GM12892 (cell line): ENCODE measurements around the gene CNTNAP2.

Source experiments
- DNase-seq: peaks from one replicate; pipeline ENCODE4 v3.0.0; 2011; ENCODE audit not compliant: insufficient read length
- FAIRE-seq: peaks from 2 replicates; lab custom pipeline; 2011; peaks lifted over from hg19 to GRCh38; lab: Jason Lieb, UNC
- POLR2A ChIP-seq: IDR thresholded peaks from 2 replicates; pipeline ENCODE4 v1.6.1; 2011; ENCODE audit warnings: low read depth, low read length, control low read depth
- POLR2AphosphoS5 ChIP-seq: IDR thresholded peaks from 2 replicates; pipeline ENCODE4 v1.6.1; 2011; ENCODE audit warnings: low read depth, low read length, control low read depth
- TAF1 ChIP-seq: IDR thresholded peaks from 2 replicates; pipeline ENCODE4 v1.6.1; 2011; ENCODE audit warnings: low read depth, mild to moderate bottlenecking, control low read depth, low read length, borderline replicate concordance

CNTNAP2 gene

GRCh38 chr7:146557971-146558469, 441.4 kb downstream of the CNTNAP2 start:
- no peak for DNase-seq
- no peak for TF ChIP-seq TAF1
- TF ChIP-seq POLR2AphosphoS5 = no peak
- TF ChIP-seq POLR2A = no peak
- no peak for FAIRE-seq

- FAIRE-seq = no peak
- TF ChIP-seq POLR2A (no peak), POLR2AphosphoS5 (no peak), TAF1 (no peak)
- DNase-seq = no peak
These were observed 449.3 kb downstream of the CNTNAP2 start for GRCh38 chr7:146565872-146566271.

GRCh38 chr7:146575903-146576302, 459.3 kb downstream of the CNTNAP2 start:
- FAIRE-seq (no peak), DNase-seq (no peak)
- no peak for TF ChIP-seq POLR2AphosphoS5
- no peak for TF ChIP-seq TAF1
- no peak for TF ChIP-seq POLR2A

GRCh38 chr7:146591976-146592375, 475.4 kb downstream of the CNTNAP2 start:
- DNase-seq (no peak), FAIRE-seq (no peak)
- no peak for TF ChIP-seq POLR2AphosphoS5
- TF ChIP-seq POLR2A = no peak
- no peak for TF ChIP-seq TAF1

- no peak for TF ChIP-seq POLR2AphosphoS5
- TF ChIP-seq TAF1 = no peak
- no peak for TF ChIP-seq POLR2A
- FAIRE-seq (no peak), DNase-seq (no peak)
These were observed 490.0 kb downstream of the CNTNAP2 start for GRCh38 chr7:146606628-146607027.

- no peak for TF ChIP-seq POLR2A
- TF ChIP-seq POLR2AphosphoS5 = no peak
- no peak for TF ChIP-seq TAF1
- no peak for FAIRE-seq
- no peak for DNase-seq
These were observed 503.0 kb downstream of the CNTNAP2 start for GRCh38 chr7:146619641-146620040.

- FAIRE-seq (no peak), DNase-seq (no peak)
- TF ChIP-seq POLR2AphosphoS5 (no peak), TAF1 (no peak), POLR2A (no peak)
These were observed 510.3 kb downstream of the CNTNAP2 start for GRCh38 chr7:146626912-146627311.

- no peak for DNase-seq
- FAIRE-seq = no peak
- no peak for TF ChIP-seq POLR2AphosphoS5
- TF ChIP-seq POLR2A = no peak
- TF ChIP-seq TAF1 = no peak
These were observed 518.8 kb downstream of the CNTNAP2 start for GRCh38 chr7:146635205-146636032.

- FAIRE-seq (no peak), DNase-seq (no peak)
- TF ChIP-seq POLR2A (no peak), TAF1 (no peak), POLR2AphosphoS5 (no peak)
These were observed 519.4 kb downstream of the CNTNAP2 start for GRCh38 chr7:146636033-146636356.

GRCh38 chr7:146636581-146636980, 520.0 kb downstream of the CNTNAP2 start:
- FAIRE-seq (no peak), DNase-seq (no peak)
- no peak for TF ChIP-seq POLR2AphosphoS5
- TF ChIP-seq POLR2A = no peak
- no peak for TF ChIP-seq TAF1

- FAIRE-seq (no peak), DNase-seq (no peak)
- TF ChIP-seq TAF1 = no peak
- TF ChIP-seq POLR2A = no peak
- TF ChIP-seq POLR2AphosphoS5 = no peak
These were observed 522.7 kb downstream of the CNTNAP2 start for GRCh38 chr7:146639291-146639690.

GRCh38 chr7:146641491-146641890, 524.9 kb downstream of the CNTNAP2 start:
- TF ChIP-seq POLR2A = no peak
- no peak for TF ChIP-seq POLR2AphosphoS5
- no peak for TF ChIP-seq TAF1
- FAIRE-seq (no peak), DNase-seq (no peak)
